ENCODE data around the gene CDK14. TPM values are rescaled to one million over a fixed set of nuclear protein-coding genes. Genes with fewer than 3 reads are reported as not detected.

Gene CDK14
- total and polyA plus RNA-seq, 2 donors (not counting 3 experiments of a cell fraction or from before 2014, with no cell fraction given), result 5.5 to 34.2 TPM

DNA sequence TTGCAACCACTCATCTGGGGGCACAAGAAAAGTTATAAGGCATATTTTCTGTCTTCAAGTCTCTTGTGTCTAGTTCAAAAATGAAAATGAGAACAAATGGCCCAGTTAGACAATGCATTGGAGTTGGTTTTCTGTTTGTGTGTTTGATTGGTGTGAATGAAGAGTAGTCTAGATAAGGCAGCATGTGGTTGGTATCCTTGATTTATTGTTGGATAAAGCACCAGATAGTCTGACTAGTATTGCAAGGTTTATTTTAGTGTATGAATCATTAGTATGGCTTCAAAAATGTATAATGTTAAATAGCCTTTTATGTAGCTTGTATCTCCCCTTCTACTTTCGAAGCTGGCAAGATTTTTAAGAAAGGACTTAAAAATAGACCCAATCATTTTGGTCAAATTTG, 237.3 kb downstream of the CDK14 start:
- dilution Hi-C loops (cut with MboI; ENCODE audit: extremely low pct_ligation_motif_present, low sequenced_read_pairs), result no loop called here
- no peak overlapping the region for H3K4me2 ChIP-seq (ENCODE audit: insufficient read depth, low read length)
- no peak overlapping the region for H3K4me3 ChIP-seq (replicated peaks in 1 of 3; ENCODE audit: insufficient read depth in 1 of 3, low read depth in 1 of 3, low read length in 3 of 3)
- H3K9ac ChIP-seq (replicated peaks; ENCODE audit: extremely low read depth, insufficient read depth, low read length), result no peak overlapping the region
- no peak overlapping the region for H3K27ac ChIP-seq (ENCODE audit: insufficient read depth, low read depth, low read length)
- intact Hi-C loops (cut with micrococcal nuclease), result no loop called here
- peaks cover 2% of the 10 kb centered on the region for H3K9me3 ChIP-seq (replicated peaks; ENCODE audit: control insufficient read depth, insufficient read depth, low read length)
- no peaks in the 10 kb centered on the region for H3K79me2 ChIP-seq (ENCODE audit: control insufficient read depth, insufficient read depth, low read length)
- TF ChIP-seq POLR2AphosphoS5 (IDR thresholded peaks at IDR 0.05; ENCODE audit: insufficient read depth, low read depth, low read length) (no peak), FOS (IDR thresholded peaks at IDR 0.05; ENCODE audit: borderline replicate concordance, insufficient read depth, low read length) (no peak), MYC (IDR thresholded peaks at IDR 0.05; ENCODE audit: low read depth, low read length) (no peak)
- H2AFZ ChIP-seq (ENCODE audit: low read depth, low read length), result no peak overlapping the region
- H3K4me1 ChIP-seq (ENCODE audit: control insufficient read depth, extremely low read depth, insufficient read depth, low read length), result no peaks in the 10 kb centered on the region
- H3K36me3 ChIP-seq (ENCODE audit: control insufficient read depth in 2 of 2, extremely low read depth in 1 of 2, insufficient read depth in 2 of 2, low read length in 2 of 2), result no peaks in the 10 kb centered on the region
- H3K9me1 ChIP-seq (replicated peaks; ENCODE audit: control insufficient read depth, extremely low read depth, insufficient read depth, low read length), result no peaks in the 10 kb centered on the region
- no peaks in the 10 kb centered on the region for H3K27me3 ChIP-seq (ENCODE audit: control insufficient read depth in 2 of 2, insufficient read depth in 2 of 2, low read length in 2 of 2)
- no TSS peak for BruUV-seq (replicated peaks)
- DNase-seq (ENCODE audit: low read depth, low spot score), result no peak
- FAIRE-seq, result no peak
- POLR2A ChIA-PET, result no interaction called here
- H4K20me1 ChIP-seq (replicated peaks; ENCODE audit: control insufficient read depth, extremely low read depth, insufficient read depth, low read length), result no peaks in the 10 kb centered on the region
- CTCF ChIA-PET, result interaction anchor here (1.0 to 1.2 kb wide), 2 partner anchors 11 to 12 kb away, joined by 3 to 4 read pairs; no protein-coding TSS in a partner anchor

DNA sequence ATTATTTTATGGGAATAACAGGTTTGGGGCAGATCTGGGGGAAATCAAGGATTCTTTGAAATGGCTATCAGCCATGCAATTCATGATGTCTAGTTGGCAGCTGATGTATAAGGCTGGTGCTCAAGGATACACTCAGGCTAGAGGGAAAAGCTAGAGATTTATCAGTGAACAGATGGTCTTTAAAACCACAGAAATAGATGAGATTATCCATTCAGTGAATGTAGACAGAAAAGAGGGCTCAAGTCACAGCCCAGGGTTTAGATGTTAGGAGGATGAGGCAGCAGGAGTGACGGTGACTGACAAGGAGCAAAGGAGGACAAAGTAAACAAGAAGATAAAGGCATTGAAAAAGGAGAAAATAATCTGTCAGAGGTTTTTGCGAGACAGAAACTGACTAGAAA, 238.7 kb downstream of the CDK14 start:
- no peak overlapping the region for H3K27ac ChIP-seq (ENCODE audit: insufficient read depth, low read depth, low read length)
- no peaks in the 10 kb centered on the region for H3K27me3 ChIP-seq (ENCODE audit: control insufficient read depth in 2 of 2, insufficient read depth in 2 of 2, low read length in 2 of 2)
- BruUV-seq (replicated peaks), result no TSS peak
- H3K4me2 ChIP-seq (ENCODE audit: insufficient read depth, low read length), result no peak overlapping the region
- no peak for DNase-seq (ENCODE audit: low read depth, low spot score)
- no peaks in the 10 kb centered on the region for H3K36me3 ChIP-seq (ENCODE audit: control insufficient read depth in 2 of 2, extremely low read depth in 1 of 2, insufficient read depth in 2 of 2, low read length in 2 of 2)
- intact Hi-C loops (cut with micrococcal nuclease), result no loop called here
- H3K9ac ChIP-seq (replicated peaks; ENCODE audit: extremely low read depth, insufficient read depth, low read length), result no peak overlapping the region
- POLR2A ChIA-PET, result no interaction called here
- no peak overlapping the region for H3K4me3 ChIP-seq (replicated peaks in 1 of 3; ENCODE audit: insufficient read depth in 1 of 3, low read depth in 1 of 3, low read length in 3 of 3)
- FAIRE-seq, result no peak
- no peak overlapping the region for H2AFZ ChIP-seq (ENCODE audit: low read depth, low read length)
- no peaks in the 10 kb centered on the region for H3K4me1 ChIP-seq (ENCODE audit: control insufficient read depth, extremely low read depth, insufficient read depth, low read length)
- dilution Hi-C loops (cut with MboI; ENCODE audit: extremely low pct_ligation_motif_present, low sequenced_read_pairs), result no loop called here
- CTCF ChIA-PET, result no interaction called here
- TF ChIP-seq POLR2AphosphoS5 (IDR thresholded peaks at IDR 0.05; ENCODE audit: insufficient read depth, low read depth, low read length) (no peak), MYC (IDR thresholded peaks at IDR 0.05; ENCODE audit: low read depth, low read length) (no peak), JUN (IDR thresholded peaks at IDR 0.05; ENCODE audit: borderline replicate concordance, insufficient read depth, insufficient read length, low read depth) (no peak), EZH2 (IDR thresholded peaks at IDR 0.05; ENCODE audit: borderline replicate concordance, low read depth, low read length, severe bottlenecking) (no peak), GATA2 (IDR thresholded peaks at IDR 0.05; ENCODE audit: insufficient read depth, insufficient read length, low read depth, low read length) (no peak), POLR2A (IDR thresholded peaks at IDR 0.05; ENCODE audit: low read depth, low read length) (no peak)
- no peaks in the 10 kb centered on the region for H3K79me2 ChIP-seq (ENCODE audit: control insufficient read depth, insufficient read depth, low read length)
- no peaks in the 10 kb centered on the region for H3K9me1 ChIP-seq (replicated peaks; ENCODE audit: control insufficient read depth, extremely low read depth, insufficient read depth, low read length)
- H4K20me1 ChIP-seq (replicated peaks; ENCODE audit: control insufficient read depth, extremely low read depth, insufficient read depth, low read length), result no peaks in the 10 kb centered on the region
- H3K9me3 ChIP-seq (replicated peaks; ENCODE audit: control insufficient read depth, insufficient read depth, low read length), result no peaks in the 10 kb centered on the region
